ENCODE results near the gene LRP1.
"Not testable (repeated sequence)": the region's sequence is repeated elsewhere in the genome, so short reads cannot be mapped to it uniquely, and the experiment has no call there.

Gene LRP1

DNA sequence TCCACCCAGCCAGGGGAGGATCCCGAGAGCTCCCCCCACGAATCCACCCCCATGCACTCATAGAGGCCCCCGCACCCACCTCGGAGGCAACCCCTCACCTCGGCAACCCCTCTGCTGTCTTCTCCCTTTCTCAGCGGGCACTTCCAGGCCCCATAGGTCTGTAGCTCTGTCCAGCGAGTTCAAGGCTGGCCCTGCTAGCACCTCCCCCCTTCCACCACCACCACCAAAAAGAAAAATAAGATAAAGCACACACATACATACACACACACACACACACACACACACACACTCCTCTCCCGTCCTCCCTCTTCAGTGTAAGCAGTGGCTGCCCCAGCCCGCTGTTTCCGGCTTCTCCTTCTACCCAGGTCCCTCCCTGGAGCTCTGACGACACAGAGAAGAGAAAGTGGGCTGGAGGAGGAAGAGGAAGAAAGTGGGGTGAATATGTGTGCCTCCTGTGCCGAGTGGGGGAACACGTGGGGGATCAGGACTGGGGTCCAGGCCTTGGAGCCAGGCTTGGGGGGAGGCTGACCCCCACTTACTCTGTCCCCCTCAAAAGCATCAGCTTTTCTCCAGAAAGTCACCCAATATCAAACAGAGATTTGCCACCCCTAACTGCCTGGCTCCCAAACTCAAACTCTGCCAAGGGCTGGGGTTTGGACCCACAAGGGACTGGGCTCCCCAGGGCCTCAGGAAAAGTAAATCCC, 17.1 kb upstream of the LRP1 start, which contains the start of gene STAT6:
Gene STAT6 (minus strand): TSS at position 332 of the 704 bp plus-strand sequence. CDS start 3,084 bp downstream, outside the sequence.
- TF ChIP-seq ZFX (IDR thresholded peaks at IDR 0.05) = no peak
- TF ChIP-seq, protein P1, sequence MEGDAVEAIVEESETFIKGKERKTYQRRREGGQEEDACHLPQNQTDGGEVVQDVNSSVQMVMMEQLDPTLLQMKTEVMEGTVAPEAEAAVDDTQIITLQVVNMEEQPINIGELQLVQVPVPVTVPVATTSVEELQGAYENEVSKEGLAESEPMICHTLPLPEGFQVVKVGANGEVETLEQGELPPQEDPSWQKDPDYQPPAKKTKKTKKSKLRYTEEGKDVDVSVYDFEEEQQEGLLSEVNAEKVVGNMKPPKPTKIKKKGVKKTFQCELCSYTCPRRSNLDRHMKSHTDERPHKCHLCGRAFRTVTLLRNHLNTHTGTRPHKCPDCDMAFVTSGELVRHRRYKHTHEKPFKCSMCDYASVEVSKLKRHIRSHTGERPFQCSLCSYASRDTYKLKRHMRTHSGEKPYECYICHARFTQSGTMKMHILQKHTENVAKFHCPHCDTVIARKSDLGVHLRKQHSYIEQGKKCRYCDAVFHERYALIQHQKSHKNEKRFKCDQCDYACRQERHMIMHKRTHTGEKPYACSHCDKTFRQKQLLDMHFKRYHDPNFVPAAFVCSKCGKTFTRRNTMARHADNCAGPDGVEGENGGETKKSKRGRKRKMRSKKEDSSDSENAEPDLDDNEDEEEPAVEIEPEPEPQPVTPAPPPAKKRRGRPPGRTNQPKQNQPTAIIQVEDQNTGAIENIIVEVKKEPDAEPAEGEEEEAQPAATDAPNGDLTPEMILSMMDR (conservative IDR thresholded peaks at IDR 0.05) = no peak

GRCh38 chr12:57112492-57113294, 15.6 kb upstream of the LRP1 start:
- H3K27ac ChIP-seq = peak overlapping the region; percentile 59
- TF ChIP-seq ZFX (IDR thresholded peaks at IDR 0.05) = no peak
- TF ChIP-seq, protein P1 (conservative IDR thresholded peaks at IDR 0.05) = peak; percentile 90

More for the DNA sequence above, 17.1 kb upstream of the LRP1 start, which contains the start of gene STAT6:
- H3K27ac ChIP-seq = peak within 1 kb of the TSS; percentile 59

DNA sequence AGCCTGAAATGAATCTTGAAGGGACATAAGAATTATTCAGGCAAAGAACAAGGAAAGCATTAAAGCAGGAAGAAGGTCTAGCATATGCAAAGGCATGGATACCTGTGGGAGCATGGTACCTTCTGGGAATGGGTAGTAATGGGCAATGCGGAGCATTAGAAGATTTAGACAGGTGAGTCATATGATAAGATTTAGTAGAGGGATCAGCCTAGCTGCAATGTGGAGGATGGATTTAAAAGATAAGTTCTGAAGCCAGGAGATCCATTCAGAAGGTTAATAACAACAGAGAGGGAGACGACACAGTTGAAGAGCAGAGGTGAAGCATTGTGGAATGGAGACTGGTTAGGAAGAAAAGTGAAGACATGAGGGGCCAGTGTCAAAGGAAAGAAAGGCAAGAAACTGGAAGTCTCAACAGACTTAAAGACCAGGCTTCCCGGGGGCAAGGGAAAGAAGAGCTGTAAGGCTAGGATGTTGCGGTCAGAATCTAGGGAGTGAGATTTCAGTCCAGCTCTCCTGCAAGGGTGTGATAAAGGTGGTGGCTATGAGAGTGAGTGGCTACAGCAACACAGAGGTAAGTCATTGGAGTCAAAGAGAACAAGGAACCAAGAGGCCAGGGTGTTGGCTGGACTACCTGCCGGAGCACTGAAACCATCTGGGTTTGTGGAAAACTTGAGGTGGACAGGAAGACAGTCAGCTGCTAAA, 11.6 kb upstream of the LRP1 start:
- H3K27ac ChIP-seq = no peak overlapping the region
- no peak for TF ChIP-seq ZFX (IDR thresholded peaks at IDR 0.05)
- TF ChIP-seq, protein P1 (conservative IDR thresholded peaks at IDR 0.05) = no peak

DNA sequence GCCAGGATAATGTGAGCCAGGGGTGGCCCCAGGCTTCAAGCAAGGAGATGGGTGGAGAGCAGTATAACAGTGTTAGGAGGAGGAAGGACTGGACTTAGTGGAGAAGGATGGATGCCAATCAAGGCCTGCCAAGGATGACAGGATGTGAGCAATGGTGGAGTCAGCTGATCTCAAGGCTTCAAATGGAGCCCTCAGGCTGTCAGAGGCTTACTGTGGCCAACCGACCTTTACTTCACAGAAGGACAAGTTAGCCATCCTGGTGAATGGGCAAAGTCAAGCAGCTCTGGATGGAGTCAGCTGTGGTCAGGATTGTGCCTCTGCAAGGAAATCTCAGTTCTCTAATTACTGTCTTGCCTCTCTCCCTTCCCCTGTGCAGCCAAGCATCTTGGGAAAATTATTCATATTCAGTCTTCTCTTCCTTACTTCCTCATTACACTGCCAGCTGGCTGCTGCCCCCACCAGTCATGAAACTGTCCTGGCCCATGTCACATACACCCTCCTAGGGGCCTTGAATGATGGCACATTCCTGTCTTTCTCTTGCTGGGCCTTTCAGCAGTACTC, 9.5 kb upstream of the LRP1 start:
- H3K27ac ChIP-seq = peak overlapping the region; percentile 6; the same call in 1 of the 2 replicates
- no peak for TF ChIP-seq ZFX (IDR thresholded peaks at IDR 0.05)
- TF ChIP-seq, protein P1 (conservative IDR thresholded peaks at IDR 0.05) = no peak

DNA sequence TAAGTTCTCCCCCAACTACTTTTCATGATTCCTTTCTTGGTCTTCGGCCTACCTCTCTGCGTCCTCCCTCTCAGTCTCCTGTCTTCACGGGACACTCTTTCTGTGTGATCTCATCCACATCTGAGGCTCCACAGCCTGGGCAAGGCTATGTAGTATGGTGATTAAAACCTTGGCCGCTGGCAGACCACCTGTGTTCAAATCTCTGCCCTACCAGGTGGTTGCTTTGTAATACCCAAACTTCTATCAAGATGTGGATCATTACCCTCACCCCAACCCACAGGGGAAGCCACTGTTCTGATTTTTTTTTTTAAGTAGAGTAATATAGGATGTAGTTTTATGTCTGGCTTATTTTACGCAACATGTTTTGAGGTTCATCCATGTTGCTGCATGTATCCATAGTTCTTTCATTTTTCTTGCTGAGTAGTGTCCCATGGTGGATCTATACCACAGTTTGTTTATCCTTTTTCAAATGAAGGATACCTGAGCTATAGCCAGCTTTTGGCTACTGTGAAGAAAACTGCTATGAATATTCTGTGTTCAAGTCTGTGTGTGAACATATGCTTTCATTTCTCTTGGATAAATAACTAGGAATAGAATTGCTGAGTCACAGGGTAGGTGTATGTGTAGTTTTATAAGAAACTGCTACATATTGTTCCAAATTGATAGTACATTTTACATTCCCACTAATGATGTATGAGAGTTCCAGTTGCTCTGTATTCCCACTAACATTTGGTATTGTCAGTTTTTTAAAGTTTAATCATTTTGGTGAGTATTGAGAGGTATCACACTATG, 8.8 kb upstream of the LRP1 start:
- peak overlapping the region; percentile 6; the same call in 1 of the 2 replicates for H3K27ac ChIP-seq

DNA sequence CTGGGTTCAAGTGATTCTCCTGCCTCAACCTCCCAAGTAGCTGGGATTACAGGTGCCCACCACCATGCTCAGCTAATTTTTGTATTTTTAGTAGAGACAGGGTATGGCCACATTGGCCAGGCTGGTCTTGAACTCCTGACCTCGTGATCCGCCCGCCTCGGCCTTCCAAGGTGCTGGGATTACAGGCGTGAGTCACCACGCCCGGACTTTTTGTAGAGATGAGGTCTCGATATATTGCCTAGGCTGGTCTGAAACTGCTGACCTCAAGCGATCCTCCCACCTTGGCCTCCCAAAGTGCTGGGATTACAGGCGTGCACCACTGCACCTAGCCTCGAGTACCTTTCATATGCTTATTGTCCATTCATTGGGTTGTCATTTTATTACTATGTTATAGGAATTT, 7.6 kb upstream of the LRP1 start:
- H3K27ac ChIP-seq = not testable (repeated sequence)

More for the DNA sequence above, 8.8 kb upstream of the LRP1 start:
- TF ChIP-seq ZFX (IDR thresholded peaks at IDR 0.05) = no peak
- TF ChIP-seq, protein P1 (conservative IDR thresholded peaks at IDR 0.05) = no peak

DNA sequence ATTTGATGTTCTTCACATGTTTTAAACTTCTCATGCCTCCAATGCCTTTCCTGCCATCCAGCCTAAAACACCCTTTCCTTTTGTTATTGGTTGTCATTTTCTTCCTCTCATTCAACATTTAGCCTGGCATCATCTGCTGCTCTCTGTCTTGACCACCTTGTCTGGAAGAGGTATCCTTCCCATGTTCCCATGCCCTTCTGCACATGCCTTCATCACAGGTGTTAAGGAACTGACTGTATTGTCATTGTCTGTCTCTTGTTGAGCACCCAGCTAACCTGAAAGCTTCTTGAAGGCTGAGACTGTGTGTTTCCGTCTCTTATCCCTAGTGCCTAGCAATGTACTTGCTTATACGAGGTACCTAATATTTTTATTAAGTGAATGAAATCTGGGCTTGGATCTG, 4.5 kb upstream of the LRP1 start:
- no peak for TF ChIP-seq ZFX (IDR thresholded peaks at IDR 0.05)
- TF ChIP-seq, protein P1 (conservative IDR thresholded peaks at IDR 0.05) = no peak
- no peak overlapping the region for H3K27ac ChIP-seq
